GM19193 (cell line): Measurements from ENCODE around the gene SCAMP2.

Experiments used
- POLR2A ChIP-seq: IDR thresholded peaks from 4 replicates; pipeline ENCODE4 v1.6.1; 2011; ENCODE audit not compliant: insufficient read depth, insufficient read length; ENCODE audit errors: extremely low read depth

The SCAMP2 gene

GRCh38 chr15:74801311-74801997 is 71.7 kb downstream of the SCAMP2 start:
- no peak for TF ChIP-seq POLR2A

GRCh38 chr15:74800559-74801094 is 72.5 kb downstream of the SCAMP2 start:
- TF ChIP-seq POLR2A: peak; percentile 5

DNA sequence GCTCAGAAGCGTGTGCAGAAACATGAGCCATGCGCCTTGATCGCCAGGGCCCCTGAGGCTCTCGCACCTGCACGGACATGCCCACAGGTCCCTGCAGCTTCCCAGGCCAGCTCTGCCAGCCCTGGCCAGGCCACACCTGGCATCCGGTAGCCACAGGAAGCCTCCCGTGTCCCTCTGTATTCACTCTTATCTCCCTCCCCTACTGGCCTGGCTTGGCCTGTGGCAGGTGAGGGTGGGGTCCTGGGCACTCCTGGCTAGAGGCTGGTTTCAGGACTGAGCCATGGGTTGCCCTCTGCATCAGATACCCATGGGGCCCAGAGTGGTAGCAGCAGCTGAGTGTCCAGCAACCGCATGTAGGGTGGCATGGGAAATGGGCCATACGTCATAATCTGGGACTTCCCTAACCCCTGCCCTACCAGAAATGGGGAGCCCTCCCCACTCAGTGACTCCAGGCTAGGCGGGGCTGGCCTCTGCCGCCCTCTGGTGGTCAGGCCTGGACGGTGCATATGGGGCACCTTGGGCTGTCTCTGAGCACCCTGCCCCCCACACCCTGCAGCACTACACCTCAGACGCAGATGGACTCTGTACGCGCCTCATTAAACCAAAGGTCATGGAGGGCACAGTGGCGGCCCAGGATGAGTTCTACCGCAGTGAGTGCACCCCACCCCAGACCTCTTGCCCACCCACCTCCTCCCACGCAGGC is 73.2 kb downstream of the SCAMP2 start:
- no peak for TF ChIP-seq POLR2A

DNA sequence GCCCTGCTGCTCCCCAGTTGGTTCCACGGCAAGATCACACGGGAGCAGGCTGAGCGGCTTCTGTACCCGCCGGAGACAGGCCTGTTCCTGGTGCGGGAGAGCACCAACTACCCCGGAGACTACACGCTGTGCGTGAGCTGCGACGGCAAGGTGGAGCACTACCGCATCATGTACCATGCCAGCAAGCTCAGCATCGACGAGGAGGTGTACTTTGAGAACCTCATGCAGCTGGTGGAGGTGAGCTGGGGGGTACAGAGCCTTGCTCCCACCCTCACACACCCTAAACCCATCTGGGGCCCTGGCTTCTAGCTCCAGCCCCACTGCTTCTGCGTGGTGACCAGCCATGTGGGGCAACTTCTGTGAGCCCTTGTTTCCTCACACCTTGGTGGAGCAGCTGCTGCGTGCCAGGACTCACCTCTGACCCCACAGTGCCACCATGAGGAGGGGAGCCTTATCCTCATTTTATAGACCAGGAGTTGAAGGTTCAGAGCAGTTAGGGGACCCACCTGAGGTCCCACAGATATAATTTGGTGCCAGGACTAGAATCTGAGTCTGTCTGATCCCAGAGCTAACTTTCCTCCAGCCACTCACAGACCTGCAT is 73.8 kb downstream of the SCAMP2 start:
- no peak for TF ChIP-seq POLR2A

GRCh38 chr15:74798388-74799254 is 74.5 kb downstream of the SCAMP2 start:
- TF ChIP-seq POLR2A: no peak

GRCh38 chr15:74795966-74796625 is 77.1 kb downstream of the SCAMP2 start:
- TF ChIP-seq POLR2A: no peak

DNA sequence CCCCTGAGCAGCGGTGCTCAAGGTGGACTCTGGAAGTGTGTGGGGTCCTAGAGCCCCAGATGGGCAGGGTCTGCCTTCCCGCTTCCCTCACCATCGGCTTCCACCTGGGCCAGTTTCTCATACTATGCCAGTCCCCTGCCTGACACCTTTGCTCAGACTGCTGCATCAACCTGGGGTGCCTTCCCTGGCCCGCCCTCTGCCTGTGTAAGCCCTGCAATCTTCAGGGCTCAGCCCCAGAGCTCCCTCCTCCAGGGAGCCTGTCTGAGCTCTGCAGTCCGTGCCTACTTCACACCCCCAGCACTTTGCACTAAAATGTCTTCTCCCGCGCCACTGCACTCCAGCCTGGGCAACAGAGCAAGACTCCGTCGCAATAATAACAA is 78.2 kb downstream of the SCAMP2 start:
- TF ChIP-seq POLR2A: no peak

DNA sequence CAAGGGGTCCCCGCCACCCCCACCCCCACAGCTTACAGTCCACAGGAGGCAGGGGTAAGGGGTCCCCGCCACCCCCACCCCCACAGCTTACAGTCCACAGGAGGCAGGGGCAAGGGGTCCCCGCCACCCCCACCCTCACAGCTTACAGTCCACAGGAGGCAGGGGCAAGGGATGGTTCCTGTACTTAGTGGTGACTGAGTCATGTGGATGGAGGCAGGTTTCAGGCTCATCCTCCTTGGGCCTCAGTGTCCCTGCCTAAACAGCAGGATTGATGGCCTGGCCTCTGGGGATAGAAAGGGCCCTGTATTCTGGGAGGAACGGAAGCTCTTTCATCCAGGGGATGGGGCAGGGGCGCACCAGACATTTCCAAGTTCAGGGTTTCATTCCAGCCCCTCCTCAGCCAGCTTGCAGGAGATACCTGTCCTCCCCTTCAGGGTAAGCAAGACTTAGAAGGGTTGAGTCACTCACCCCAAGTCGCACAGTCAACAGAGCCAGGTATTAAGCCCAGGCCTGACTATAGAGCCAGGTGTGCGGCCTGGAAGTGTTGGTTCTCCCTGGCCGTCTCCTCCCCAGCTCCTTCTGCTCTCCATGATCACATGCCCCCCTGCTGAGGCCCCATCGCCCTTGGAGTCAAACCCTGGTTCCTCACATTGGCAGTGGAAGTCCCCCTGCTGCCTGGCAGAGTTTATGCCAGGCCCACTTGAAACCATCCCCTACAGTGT is 78.8 kb downstream of the SCAMP2 start:
- no peak for TF ChIP-seq POLR2A
